Neural progenitor cell (in vitro differentiated cells): ENCODE measurements around the gene KRT76. TPM values are rescaled to one million over a fixed set of nuclear protein-coding genes. Genes with fewer than 3 reads are reported as not detected.

ENCODE experiments used
- DNase-seq: peaks from one replicate; pipeline ENCODE4 v3.0.0-alpha.2; 2016; ENCODE audit warnings: low spot score
- H2AFZ ChIP-seq: fragments of 200-600 bp; sonication (generic); replicated peaks from 2 replicates; pipeline ENCODE4 v1.6.1; 2016; ENCODE audit warnings: antibody characterized with exemption
- H3F3A ChIP-seq: fragments of 200-600 bp; sonication (generic); 2 replicates; pipeline ENCODE4 v1.6.1; 2016; ENCODE audit warnings: antibody characterized with exemption, low read depth
- H3K27ac ChIP-seq: fragments of 200-600 bp; sonication (generic); 2 replicates; pipeline ENCODE4 v1.5.1; 2016; ENCODE audit warnings: mild to moderate bottlenecking
- H3K27me3 ChIP-seq: fragments of 200-600 bp; sonication (generic); 2 replicates; pipeline ENCODE4 v1.6.1; 2016; ENCODE audit warnings: mild to moderate bottlenecking, moderate library complexity
- H3K36me3 ChIP-seq: fragments of 200-600 bp; sonication (generic); 2 replicates; pipeline ENCODE4 v1.5.1; 2016
- H3K4me1 ChIP-seq: fragments of 200-600 bp; sonication (generic); 2 replicates; pipeline ENCODE4 v1.6.1; 2016; ENCODE audit warnings: mixed run types
- H3K4me2 ChIP-seq: fragments of 200-600 bp; sonication (generic); 2 replicates; pipeline ENCODE4 v1.6.1; 2016
- H3K4me3 ChIP-seq: fragments of 200-600 bp; sonication (generic); 2 replicates; pipeline ENCODE4 v1.5.1; 2016
- H3K79me2 ChIP-seq: fragments of 200-600 bp; sonication (generic); 2 replicates; pipeline ENCODE4 v1.6.1; 2016; ENCODE audit warnings: low read depth
- H3K9ac ChIP-seq: fragments of 200-600 bp; sonication (generic); 2 replicates; pipeline ENCODE4 v1.6.1; 2016
- H3K9me3 ChIP-seq: fragments of 200-600 bp; sonication (generic); 2 replicates; pipeline ENCODE4 v1.5.1; 2016; ENCODE audit warnings: low read depth
- H4K20me1 ChIP-seq: fragments of 200-600 bp; sonication (generic); 2 replicates; pipeline ENCODE4 v1.6.1; 2016; ENCODE audit warnings: low read depth
- H3K27ac Mint-ChIP-seq: 3 replicates; pipeline ENCODE4 v1.8.0; 2021; ENCODE audit warnings: mixed read lengths
- H3K27me3 Mint-ChIP-seq: 2 replicates; pipeline ENCODE4 v1.8.0; 2022; ENCODE audit warnings: low read depth, mild to moderate bottlenecking, inconsistent platforms, moderate library complexity, mixed read lengths; ENCODE audit not compliant: insufficient read depth
- H3K36me3 Mint-ChIP-seq: 3 replicates; pipeline ENCODE4 v1.8.0; 2021; ENCODE audit warnings: mixed read lengths
- H3K4me1 Mint-ChIP-seq: 3 replicates; pipeline ENCODE4 v1.8.0; 2021; ENCODE audit warnings: mixed read lengths
- H3K4me3 Mint-ChIP-seq: 3 replicates; pipeline ENCODE4 v1.8.0; 2021; ENCODE audit warnings: mild to moderate bottlenecking, moderate library complexity, mixed read lengths
- H3K9me3 Mint-ChIP-seq: 3 replicates; pipeline ENCODE4 v1.8.0; 2020; ENCODE audit warnings: mixed read lengths
- CTCF ChIP-seq: fragments of 200-600 bp; sonication (generic); IDR thresholded peaks from 2 replicates; pipeline ENCODE4 v1.5.1; 2017; ENCODE audit warnings: antibody characterized with exemption, mild to moderate bottlenecking
- EZH2 ChIP-seq: fragments of 200-600 bp; sonication (generic); IDR thresholded peaks from 2 replicates; pipeline ENCODE4 v1.6.1; 2017; ENCODE audit warnings: antibody characterized with exemption, mild to moderate bottlenecking, moderate library complexity
- EZH2phosphoT487 ChIP-seq: fragments of 200-600 bp; sonication (generic); IDR thresholded peaks from 2 replicates; pipeline ENCODE4 v1.6.1; 2017; ENCODE audit warnings: antibody characterized with exemption
- total RNA-seq: library from RNA; depleted of rRNA; stranded (reverse); fragments of >200 nt; gene quantifications from 2 replicates; pipeline ENCODE4 v1.2.3, GENCODE V29; 2015; ENCODE audit warnings: low replicate concordance

Gene KRT76
- total RNA-seq, 1 donor from 2014 or later = not detected

GRCh38 chr12:52767427-52767826, 9.7 kb downstream of the KRT76 start:
- Histone ChIP-seq H3K27ac (no peak overlapping the region), H3F3A (no peaks in the 10 kb centered on the region), H3K9me3 (no peaks in the 10 kb centered on the region), H3K36me3 (no peaks in the 10 kb centered on the region), H4K20me1 (no peaks in the 10 kb centered on the region), H3K4me2 (no peak overlapping the region), H2AFZ (no peak overlapping the region), H3K27me3 (peaks cover 25% of the 10 kb centered on the region), H3K79me2 (no peaks in the 10 kb centered on the region), H3K9ac (no peak overlapping the region), H3K4me3 (no peak overlapping the region), H3K4me1 (no peaks in the 10 kb centered on the region)
- peaks cover 4% of the 10 kb centered on the region for H3K27me3 Mint-ChIP-seq
- no peaks in the 10 kb centered on the region for H3K36me3 Mint-ChIP-seq
- peaks cover 2% of the 10 kb centered on the region for H3K9me3 Mint-ChIP-seq
- no peak overlapping the region for H3K27ac Mint-ChIP-seq
- no peaks in the 10 kb centered on the region for H3K4me1 Mint-ChIP-seq
- H3K4me3 Mint-ChIP-seq = no peak overlapping the region
- TF ChIP-seq EZH2phosphoT487 = no peak
- no peak for TF ChIP-seq EZH2
- TF ChIP-seq CTCF = no peak
- no peak for DNase-seq

- Histone ChIP-seq H4K20me1 (no peaks in the 10 kb centered on the region), H3K4me1 (no peaks in the 10 kb centered on the region), H2AFZ (no peak overlapping the region), H3K4me2 (no peak overlapping the region), H3F3A (no peaks in the 10 kb centered on the region), H3K9me3 (no peaks in the 10 kb centered on the region), H3K4me3 (no peak overlapping the region), H3K27ac (no peak overlapping the region), H3K36me3 (no peaks in the 10 kb centered on the region), H3K9ac (no peak overlapping the region), H3K27me3 (peaks cover 25% of the 10 kb centered on the region), H3K79me2 (no peaks in the 10 kb centered on the region)
- H3K4me1 Mint-ChIP-seq = no peaks in the 10 kb centered on the region
- H3K27ac Mint-ChIP-seq = no peak overlapping the region
- H3K36me3 Mint-ChIP-seq = no peaks in the 10 kb centered on the region
- TF ChIP-seq EZH2 (no peak), EZH2phosphoT487 (no peak), CTCF (no peak)
- peaks cover 4% of the 10 kb centered on the region for H3K27me3 Mint-ChIP-seq
- peaks cover 2% of the 10 kb centered on the region for H3K9me3 Mint-ChIP-seq
- DNase-seq = no peak
- no peak overlapping the region for H3K4me3 Mint-ChIP-seq
Measured at GRCh38 chr12:52767020-52767379, 10.1 kb downstream of the KRT76 start.

GRCh38 chr12:52766351-52767019, 10.7 kb downstream of the KRT76 start:
- Histone ChIP-seq H3K27me3 (peaks cover 25% of the 10 kb centered on the region), H3F3A (no peaks in the 10 kb centered on the region), H4K20me1 (no peaks in the 10 kb centered on the region), H3K27ac (no peak overlapping the region), H3K9ac (no peak overlapping the region), H3K4me2 (no peak overlapping the region), H3K4me1 (no peaks in the 10 kb centered on the region), H3K79me2 (no peaks in the 10 kb centered on the region), H3K4me3 (no peak overlapping the region), H3K36me3 (no peaks in the 10 kb centered on the region), H2AFZ (no peak overlapping the region), H3K9me3 (no peaks in the 10 kb centered on the region)
- Mint-ChIP-seq H3K4me1 (no peaks in the 10 kb centered on the region), H3K27me3 (peaks cover 2% of the 10 kb centered on the region), H3K4me3 (no peak overlapping the region), H3K27ac (no peak overlapping the region), H3K9me3 (peaks cover 4% of the 10 kb centered on the region), H3K36me3 (no peaks in the 10 kb centered on the region)
- no peak for DNase-seq
- TF ChIP-seq EZH2 (no peak), EZH2phosphoT487 (no peak), CTCF (no peak)
